ENCODE measurements around the gene EEFSEC.

The EEFSEC gene

DNA sequence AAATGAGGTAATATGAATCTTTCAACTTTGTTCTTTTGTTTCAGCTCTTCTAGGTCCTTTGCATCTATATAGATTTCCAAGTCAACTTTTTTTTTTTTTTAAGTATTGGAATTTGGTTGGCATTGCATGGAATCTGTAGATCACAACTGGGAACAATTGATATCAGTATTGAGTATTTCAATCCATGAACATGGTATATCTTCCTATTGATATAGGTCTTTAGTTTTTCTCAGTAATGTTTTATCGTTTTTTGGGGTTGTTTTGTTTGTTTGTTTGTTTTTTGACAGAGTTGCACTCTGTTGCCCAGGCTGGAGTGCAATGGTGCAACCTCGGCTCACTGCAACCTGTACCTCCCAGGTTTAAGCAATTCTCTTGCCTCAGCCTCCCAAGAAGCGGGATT is 137.2 kb downstream of the EEFSEC start:
- no peak for TF ChIP-seq ZNF274 (IDR thresholded peaks at IDR 0.05; ENCODE audit: low read depth, low read length)
- H3K4me3 ChIP-seq (ENCODE audit: low read length) = no peak overlapping the region

DNA sequence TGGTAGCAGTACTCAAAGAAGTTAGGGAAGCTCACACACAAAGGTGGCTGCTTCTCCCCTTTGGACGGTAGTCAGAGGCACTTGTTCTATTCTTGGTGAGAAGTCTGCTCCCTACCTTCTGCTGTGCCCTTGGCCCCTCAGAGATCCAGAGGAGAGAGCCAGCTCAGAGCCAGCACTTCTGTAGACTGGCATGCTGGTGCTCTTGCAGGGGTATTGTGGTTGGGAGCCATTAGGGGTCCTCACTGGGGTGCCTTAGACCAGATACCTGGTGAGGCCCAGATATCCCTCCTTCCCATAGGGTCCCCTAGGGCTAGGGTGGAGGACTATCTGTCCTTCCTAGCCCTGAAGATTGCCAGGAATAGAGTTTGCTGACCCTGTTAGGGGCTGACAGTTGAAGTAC is 140.6 kb downstream of the EEFSEC start:
- no peak overlapping the region for H3K4me3 ChIP-seq (ENCODE audit: low read length)
- no peak for TF ChIP-seq ZNF274 (IDR thresholded peaks at IDR 0.05; ENCODE audit: low read depth, low read length)

DNA sequence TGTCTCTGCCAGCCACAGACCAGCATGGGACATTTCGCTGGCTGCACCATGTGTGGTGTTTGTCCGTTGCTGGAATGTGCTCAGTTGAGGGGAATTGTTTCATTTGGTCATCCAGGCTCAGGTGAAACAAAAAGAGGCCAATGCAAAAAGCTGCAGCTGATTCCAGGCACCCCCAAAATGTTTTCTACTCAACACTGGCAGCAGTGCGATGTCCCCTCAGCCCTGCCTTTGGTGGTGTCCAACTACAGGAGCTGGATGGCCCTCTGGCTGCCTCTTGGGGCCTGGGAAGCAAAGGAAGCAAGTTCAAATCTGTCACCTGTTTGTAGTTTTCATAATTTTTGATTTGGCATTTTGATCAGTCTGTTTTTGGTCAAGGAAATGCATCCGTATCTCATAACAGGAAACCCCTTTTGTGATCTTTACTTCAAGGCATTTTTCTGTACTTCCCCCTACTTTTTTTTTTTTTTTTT is 141.8 kb downstream of the EEFSEC start:
- H3K4me3 ChIP-seq (ENCODE audit: low read length) = no peak overlapping the region
- no peak for TF ChIP-seq ZNF274 (IDR thresholded peaks at IDR 0.05; ENCODE audit: low read depth, low read length)

DNA sequence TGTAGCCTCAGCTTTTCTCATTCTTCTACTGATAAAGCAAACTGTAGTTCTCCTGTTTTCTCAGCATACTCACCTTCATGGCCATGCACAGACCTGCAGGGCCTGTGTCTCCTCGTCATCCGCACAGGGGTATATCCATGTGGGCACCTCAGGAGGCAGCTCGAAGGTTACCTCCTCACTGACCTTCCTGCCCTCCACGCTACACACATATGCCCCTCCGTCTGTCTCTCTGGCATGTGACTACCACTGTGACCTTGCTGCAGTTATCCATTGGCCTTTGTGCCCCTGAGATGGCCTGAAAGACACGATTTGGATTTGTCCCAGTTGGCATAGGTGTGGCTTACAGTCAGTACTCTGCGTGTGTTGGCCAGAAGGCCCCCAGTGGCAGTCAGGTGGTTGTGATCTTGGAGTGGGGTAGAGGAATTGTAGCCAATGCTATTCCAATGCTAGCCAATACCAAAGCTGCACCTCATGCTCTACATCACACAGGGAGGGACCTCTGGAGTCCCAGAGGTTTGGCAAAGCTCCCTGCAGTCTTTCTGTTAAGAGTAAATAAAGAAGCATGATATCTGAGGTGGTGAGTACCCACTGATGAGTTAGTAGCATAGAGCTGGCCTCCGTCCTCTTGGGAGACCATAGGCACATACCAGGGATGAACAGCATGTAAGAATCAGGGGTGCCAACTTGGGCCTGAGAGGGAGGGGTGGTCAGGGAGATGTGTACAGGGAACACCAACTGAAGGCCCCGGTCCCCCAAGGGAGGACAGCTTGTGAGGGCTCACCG is 143.4 kb downstream of the EEFSEC start:
- no peak overlapping the region for H3K4me3 ChIP-seq (ENCODE audit: low read length)
- no peak for TF ChIP-seq ZNF274 (IDR thresholded peaks at IDR 0.05; ENCODE audit: low read depth, low read length)

DNA sequence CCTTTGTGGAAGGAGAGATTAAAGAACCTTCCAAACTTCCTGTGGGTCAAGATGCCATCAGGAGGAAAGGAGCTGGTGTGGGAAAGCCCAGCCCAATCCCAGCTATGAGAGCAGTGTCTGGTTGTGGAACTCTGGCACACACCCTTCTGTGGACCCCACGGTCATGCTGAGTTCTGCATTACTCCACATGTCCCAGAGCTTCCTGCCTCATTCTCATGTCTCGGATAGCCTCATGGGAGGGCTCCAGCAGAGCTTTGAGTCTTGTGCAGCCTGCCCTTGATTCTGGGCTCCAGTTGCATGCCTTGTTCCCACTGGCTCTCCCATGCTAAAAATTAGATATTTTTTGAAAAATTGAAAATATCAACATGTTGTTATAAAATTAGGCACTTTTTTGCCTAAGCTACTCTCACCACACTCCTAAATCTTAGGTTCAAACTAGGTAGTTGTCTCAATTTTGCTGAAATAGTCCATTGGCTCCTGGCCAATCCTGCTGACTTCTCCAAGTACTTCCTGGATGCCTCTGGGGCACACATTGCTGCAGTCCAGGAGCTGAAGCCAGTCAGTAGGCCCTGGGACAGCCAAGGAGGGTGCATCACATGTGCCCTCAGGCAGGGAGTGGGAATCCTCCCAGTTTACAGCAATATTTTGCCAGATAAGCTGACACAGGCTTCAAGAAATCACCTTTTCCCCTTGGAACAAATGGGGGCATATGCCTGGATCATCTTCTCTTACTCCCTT is 144.3 kb downstream of the EEFSEC start:
- H3K4me3 ChIP-seq (ENCODE audit: low read length) = no peak overlapping the region
- TF ChIP-seq ZNF274 (IDR thresholded peaks at IDR 0.05; ENCODE audit: low read depth, low read length) = no peak

DNA sequence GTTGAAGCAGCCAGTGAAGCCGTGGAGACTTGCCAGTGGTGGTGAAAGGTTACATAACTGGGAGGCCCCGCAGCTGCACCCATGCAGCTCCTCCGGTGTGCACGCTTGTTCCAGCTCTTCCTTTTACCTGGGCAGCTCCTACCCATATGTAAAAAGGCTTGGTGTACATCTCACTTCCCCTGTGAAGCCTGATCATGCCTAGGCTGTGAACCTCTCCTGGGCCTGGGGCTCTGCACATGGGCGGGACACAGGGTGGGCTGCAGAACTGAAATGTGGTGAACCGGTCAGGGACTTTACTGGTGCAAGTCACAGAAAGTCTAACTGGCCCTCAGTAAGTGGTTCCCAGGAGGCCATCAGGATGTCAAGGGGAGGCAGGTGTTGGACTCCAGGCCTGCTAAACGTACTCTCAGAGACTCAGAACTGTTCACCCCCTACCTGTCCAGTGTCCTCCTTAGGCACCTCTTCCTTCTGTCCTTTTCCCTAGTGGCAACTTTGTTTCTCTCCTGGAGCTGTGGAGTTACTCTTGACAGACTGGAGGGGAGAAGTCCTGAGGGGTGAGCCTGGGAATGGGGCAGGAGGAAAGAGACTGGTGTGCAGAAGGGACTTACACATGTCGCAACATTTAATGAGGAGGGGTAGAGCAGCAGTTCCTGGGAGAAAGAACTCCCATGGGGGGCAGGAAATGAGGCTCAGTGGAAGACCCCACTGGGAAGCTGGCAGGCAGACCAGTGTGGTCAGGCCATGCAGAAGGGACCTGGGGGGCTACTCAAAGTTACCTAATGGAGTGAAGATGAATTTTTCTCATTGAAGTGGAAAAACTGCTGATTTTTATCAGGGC is 148.1 kb downstream of the EEFSEC start:
- no peak overlapping the region for H3K4me3 ChIP-seq (ENCODE audit: low read length)
- TF ChIP-seq ZNF274 (IDR thresholded peaks at IDR 0.05; ENCODE audit: low read depth, low read length) = no peak

DNA sequence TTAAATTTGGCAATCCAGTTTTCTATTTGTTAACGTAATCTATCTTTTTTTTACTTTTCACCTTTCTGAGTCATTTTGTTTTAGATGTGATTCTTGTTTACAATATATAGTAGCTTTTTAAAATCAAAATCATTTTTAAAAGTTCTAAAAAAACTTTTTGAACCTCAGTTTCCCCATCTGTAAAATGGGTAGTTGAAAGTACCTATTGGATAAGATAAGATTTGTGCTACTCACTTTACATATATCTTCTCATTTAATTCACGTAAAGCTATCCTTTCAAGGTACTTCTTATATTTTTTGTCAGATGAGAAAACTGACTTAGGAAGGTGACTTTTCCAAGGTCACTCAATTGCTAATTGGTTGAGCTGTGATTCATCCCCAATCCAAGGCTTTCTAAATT is 153.2 kb downstream of the EEFSEC start:
- no peak for TF ChIP-seq ZNF274 (IDR thresholded peaks at IDR 0.05; ENCODE audit: low read depth, low read length)

DNA sequence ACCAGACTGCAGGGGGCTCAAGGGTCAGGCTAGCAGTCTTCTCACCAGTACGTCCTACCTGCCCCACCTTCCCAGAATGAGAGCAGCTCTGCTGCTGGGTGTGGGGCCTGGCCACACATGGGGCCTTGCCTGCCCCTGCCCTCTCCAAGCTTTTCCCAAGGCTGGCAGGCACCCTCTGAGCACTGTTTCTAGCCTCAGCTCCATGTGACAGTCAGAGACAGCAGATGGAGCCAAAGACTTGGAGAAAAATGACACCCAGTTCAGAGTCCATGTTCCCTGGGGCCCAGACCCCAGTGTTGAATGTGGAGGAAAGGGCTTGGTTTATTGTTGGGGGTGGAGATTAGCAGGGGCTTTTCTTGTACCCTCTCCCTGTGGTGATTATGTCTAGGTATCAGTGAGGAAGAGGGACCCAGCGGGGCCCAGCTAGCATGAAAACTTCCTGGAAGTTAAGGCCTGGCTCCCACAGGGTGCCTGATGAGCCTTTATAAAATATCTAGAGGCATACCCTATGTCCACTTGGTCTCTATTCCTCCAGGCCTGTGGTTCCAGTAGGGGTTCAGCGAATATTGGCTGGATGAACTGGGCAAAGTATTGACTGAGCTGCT is 153.8 kb downstream of the EEFSEC start:
- TF ChIP-seq ZNF274 (IDR thresholded peaks at IDR 0.05; ENCODE audit: low read depth, low read length) = no peak
- H3K4me3 ChIP-seq (ENCODE audit: low read length) = no peak overlapping the region

More for the DNA sequence above, 153.2 kb downstream of the EEFSEC start:
- H3K4me3 ChIP-seq (ENCODE audit: low read length) = no peak overlapping the region

DNA sequence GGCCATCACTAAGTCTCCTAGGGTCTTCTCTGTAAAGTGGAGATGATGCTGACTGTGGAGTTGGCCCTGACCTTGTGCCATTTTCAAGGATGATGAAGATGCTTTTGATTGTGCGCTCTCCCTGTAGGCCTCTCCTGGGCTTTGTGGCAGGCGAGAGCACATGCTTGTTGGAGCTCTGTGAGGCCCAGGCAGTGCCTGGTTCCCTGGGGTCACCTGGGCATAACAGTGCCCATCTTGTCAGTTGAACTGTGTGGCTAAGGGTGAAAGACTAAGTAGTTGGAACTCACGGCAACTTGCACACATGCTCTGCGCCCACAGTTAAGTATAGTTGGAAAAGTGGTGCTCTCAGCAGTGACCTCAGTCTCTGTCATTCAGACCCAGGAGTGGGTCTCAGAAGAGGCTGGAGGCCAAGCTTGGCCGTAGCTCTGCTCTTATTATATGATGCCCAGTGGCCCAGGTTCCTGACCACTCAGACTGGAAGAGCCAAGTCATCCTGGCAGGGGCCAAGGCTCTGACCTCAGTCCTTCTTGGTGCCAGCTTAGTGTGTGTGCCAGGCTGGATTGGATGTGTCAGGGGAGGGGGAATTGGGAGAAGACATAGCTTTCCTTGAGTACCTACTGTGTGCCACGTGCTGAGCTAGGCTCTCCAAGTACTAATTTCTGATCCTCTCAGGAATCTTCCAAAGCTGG is 154.6 kb downstream of the EEFSEC start:
- no peak overlapping the region for H3K4me3 ChIP-seq (ENCODE audit: low read length)

DNA sequence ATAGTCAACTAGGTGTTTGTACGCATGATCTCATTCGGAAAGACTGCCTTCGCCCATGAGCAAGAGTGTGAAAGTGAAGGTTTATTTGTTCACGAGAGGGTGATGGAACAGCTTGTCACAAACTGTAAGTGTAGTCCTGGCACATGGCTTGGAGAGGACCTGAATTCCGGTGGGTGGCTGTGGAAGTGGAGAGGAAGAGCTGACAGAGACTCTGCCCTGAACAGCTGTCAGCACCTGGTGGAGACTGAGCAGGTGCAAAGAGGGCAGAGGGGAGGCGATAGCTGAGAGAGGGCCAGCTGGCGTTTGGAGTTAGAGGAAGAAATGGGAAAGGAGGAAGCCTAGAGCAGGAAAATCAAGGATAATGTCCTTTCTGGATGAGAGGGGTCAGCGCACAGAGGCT is 155.7 kb downstream of the EEFSEC start:
- no peak overlapping the region for H3K4me3 ChIP-seq (ENCODE audit: low read length)
- no peak for TF ChIP-seq ZNF274 (IDR thresholded peaks at IDR 0.05; ENCODE audit: low read depth, low read length)

More for the DNA sequence above, 154.6 kb downstream of the EEFSEC start:
- TF ChIP-seq ZNF274 (IDR thresholded peaks at IDR 0.05; ENCODE audit: low read depth, low read length) = no peak

DNA sequence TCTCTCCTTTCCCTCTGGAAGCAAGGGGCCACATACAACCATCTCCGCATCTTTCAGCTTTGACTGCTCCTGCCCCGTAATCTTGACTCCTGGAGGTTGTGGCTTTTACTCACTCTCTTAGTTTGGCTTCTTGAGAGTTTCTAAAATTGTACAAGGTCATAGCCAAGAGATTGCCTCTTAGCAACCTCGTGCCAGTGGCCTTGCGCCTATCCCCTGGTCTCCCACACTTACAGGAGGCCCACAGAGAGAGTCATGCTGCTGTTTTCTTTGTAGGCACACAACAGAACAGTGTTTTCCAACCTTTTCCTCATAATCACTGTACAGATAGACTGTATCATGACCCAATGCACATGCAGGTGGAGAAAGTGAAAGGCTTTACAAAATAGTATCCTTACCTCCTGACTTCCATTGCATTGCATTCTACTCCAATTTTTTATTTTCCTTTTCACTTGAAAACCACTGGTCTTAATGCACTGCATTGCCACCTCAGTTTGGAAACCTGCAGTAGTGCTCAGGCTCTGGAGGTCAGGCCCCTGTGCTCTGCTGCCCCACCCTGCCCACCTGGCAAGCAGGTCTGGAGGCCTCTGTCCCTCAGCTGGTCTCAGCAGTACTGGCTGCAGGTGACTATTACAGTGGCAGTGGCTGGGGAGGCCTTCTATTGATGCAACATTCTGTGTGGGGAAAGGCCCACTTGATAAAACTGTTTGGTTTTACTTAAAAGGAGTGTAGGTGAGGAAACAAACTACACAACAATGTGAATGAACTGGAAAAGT is 157.2 kb downstream of the EEFSEC start:
- TF ChIP-seq ZNF274 (IDR thresholded peaks at IDR 0.05; ENCODE audit: low read depth, low read length) = no peak

DNA sequence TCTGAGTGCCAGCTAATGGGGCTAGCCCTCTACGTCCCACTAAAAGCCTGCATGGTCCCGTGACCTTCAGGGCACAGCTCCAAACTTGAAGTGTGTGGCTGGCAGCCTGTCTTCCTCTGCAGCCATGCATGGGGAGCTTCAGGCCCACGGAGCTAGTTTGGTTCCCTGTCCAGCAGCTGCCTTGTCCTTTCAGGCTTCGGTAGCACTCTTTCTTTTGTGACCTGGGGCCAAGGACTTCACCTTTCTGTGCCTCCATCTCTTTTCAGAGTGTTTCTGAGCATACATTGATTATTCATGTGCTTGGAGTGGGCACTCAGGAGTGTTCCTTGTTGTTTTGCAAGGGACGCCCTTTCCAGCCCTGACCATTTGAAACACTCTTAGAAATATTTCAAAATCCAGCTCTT is 158.2 kb downstream of the EEFSEC start:
- no peak overlapping the region for H3K4me3 ChIP-seq (ENCODE audit: low read length)
- no peak for TF ChIP-seq ZNF274 (IDR thresholded peaks at IDR 0.05; ENCODE audit: low read depth, low read length)

More for the DNA sequence above, 157.2 kb downstream of the EEFSEC start:
- H3K4me3 ChIP-seq (ENCODE audit: low read length) = no peak overlapping the region

DNA sequence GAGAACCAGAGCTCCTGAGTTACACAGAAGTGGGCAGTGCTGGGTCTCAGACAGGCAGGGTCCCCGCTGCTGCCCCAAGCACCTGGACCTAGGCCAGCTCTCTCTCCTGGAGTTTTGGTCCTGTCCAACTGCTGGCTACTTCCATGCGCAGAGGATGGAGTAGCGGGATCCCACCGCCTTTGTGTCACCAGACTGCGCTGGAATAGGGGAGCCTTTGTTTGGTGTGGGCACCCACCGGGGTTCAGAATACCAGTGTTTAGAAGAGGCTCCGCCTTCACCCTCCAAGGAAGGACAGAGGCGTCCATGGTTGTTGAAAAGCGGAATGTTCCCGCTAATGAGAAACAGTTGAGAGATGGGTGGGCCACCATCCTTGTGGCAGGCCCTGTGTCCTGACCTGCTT is 159.0 kb downstream of the EEFSEC start:
- no peak overlapping the region for H3K4me3 ChIP-seq (ENCODE audit: low read length)

More for the DNA sequence above, 159.0 kb downstream of the EEFSEC start:
- TF ChIP-seq ZNF274 (IDR thresholded peaks at IDR 0.05; ENCODE audit: low read depth, low read length) = no peak

Measured in GM08714 (cell line).